Activated CD4-positive, alpha-beta T cell treated with anti-CD3 and anti-CD28 coated beads for 24 hours (primary cell): ENCODE data around the gene TLX3.
"Not testable (repeated sequence)": the region's sequence is repeated elsewhere in the genome, so short reads cannot be mapped to it uniquely, and the experiment has no call there.

ENCODE experiments used
- DNase-seq, 2 donors: peaks; one replicate each; pipeline ENCODE4 v3.0.0-alpha.2; 2020; ENCODE audit warnings: low read depth in 2 of 2

TLX3 gene

GRCh38 chr5:171308453-171309275, at the start of gene TLX3:
TLX3 (plus strand) TSS chr5:171309248; CDS start chr5:171309366, 118 bp downstream.
- DNase-seq: no peak

DNA sequence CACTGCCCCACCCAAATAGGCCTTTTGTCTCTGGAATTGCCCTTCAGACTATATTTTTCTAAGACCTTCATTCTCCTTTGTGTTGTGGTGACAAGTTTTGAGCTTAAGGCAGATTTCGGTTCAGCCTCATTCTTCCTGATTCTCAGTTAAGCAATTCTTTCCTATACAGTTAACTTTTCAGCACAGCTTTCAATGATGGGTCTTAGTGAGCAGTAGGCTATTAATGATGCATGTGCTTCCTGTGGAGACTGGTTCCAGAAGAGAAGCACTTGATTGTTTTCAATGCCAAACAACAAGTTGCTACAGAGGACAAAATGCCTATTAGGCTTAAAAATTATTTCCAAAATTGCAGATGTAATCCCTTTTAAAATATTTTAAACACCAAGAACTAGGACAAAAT, 47.7 kb upstream of the TLX3 start:
- DNase-seq: no peak

DNA sequence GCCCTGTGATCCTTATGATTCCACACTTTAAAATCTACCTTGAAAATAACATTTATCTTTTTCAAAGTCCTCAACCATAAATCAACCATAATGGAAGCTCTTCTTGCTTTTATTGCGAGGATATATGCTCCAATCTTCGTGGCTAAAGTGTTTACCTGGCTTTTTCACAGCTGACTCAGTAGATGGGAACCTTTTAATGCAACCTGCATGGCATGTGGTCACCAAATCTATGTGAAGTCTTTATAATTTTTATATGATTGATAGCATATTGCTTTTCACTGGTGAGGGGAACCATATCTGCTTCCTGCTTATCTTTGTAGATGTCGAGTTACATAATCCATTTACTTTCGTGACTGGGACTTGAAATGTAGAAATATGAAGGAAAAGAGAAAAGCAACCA, 47.1 kb upstream of the TLX3 start:
- no peak for DNase-seq

- no peak for DNase-seq
Measured at GRCh38 chr5:171263181-171263580, 45.9 kb upstream of the TLX3 start.

DNA sequence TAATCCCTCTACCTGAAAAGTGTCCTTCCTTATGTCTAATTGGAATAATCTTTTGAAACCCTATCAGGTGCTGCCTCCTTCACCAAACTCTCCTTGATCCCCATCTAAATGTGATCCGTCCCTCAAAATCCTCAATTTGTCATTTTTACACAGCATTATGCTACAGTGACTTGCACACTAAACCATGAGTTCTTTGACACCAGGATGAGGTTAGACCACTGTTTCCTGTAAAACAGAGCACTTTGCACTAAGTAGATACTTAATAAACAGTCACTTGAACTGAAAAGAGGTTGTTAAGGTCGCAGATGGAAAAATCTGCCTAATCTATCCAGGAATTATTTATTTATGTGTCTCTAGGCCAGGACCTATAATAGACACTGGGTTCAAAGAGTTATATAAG, 44.2 kb upstream of the TLX3 start:
- DNase-seq: no peak

GRCh38 chr5:171268700-171269620, 40.1 kb upstream of the TLX3 start:
- no peak for DNase-seq

- DNase-seq: no peak
Measured at GRCh38 chr5:171269717-171270116, 39.3 kb upstream of the TLX3 start.

- DNase-seq: no peak
Measured at GRCh38 chr5:171270136-171270535, 38.9 kb upstream of the TLX3 start.

DNA sequence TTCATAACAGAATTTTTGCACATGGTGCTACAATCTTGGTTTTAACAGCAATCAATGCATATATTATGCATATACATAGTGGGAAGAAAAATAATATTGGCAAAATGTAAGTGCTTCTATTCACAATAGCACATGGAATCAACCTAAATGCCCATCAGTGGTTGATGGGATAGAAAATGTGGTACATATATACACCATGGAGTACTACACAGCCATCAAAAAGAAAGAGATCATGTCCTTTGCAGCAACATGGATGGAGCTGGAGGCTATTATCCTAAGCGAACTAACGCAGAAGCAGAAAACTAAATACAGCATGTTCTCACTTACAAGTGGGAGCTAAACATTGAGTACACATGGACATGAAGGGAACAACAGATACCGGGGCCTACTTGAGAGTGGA, 37.2 kb upstream of the TLX3 start:
- no peak for DNase-seq

DNA sequence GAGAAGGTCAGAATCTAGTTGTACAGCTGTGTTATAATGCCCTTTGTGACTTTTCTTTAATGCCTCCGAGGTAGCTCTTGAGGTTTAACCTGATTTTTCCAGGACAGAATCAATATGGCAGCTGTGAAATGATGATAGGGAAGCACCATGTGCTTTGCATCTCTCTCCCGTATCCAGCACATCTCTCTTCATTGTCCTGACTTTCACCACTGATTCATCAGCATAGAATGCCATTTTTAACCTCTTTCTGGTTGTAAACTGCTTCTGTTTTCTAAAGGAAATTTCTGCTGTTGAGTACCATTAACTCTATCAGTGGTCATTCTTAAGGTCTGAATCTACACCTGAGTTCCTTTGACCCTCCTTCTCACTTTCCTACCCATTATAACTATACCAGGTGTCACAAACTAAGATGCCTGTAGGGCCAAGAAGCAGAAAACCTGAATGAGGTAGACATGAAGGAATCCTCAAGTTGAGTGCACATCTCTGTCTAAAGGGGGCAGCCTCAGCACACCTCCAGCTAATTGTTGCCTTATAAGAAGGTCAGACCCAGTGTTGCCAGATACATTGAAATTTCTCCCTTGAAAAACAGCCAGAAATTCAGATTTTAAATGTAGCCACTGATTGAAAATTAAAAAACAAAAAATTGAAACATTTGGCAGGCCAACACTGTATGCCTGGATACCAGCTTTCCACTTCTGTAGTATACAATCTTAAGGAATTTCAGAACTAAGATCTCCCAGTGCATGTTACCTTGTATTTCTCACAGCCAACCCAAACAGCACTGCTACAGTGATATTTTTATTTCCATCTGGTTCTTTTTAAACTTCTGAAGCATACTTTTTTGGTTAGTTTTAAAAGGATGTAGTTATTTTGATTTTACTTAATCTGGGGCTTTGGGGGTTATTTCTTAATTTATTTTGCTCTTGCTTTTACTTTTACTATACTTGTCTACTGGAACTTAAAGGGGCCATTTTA, 35.8 kb upstream of the TLX3 start:
- no peak for DNase-seq

- DNase-seq: no peak
Measured at GRCh38 chr5:171275841-171276544, 33.1 kb upstream of the TLX3 start.

DNA sequence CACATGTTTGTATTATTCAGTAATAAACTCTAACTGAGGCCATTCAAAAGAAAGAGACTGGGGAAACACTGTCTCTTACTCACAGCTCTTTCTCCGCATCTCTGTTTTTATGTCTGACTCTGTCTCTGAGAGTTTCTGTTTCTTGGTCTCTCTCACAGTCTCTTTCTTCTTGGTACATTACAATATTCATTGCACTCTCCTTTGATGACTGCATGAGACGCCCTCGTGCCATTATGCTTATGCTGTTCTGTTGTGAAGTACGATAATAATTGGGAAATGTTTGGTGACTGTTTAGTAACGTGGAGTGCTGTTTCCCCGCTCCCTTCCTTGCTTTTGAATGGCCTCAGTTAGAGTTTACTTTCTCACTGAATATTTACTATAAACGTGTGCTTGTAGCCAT, 25.3 kb upstream of the TLX3 start:
- no peak for DNase-seq

DNA sequence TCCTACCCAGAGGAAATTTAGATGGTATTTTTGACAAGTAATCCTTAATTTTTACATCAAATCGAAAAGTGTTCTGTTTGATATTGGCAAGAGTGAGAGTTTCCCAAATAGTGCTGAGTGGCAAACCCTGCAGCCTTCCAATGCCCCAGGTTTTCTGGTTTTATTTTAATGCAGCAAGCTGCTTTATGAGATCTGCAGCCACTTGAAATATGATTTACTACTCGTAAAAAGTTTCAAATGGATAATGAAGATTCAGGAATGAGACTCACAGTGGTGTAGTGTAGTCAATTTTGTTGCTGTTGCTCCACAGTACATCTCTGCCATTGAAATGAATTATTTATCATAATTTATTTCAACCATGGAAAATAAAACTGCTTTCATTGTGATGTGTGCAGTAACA, 23.6 kb upstream of the TLX3 start:
- DNase-seq: no peak

GRCh38 chr5:171288066-171288465, 21.0 kb upstream of the TLX3 start:
- no peak for DNase-seq

- DNase-seq: no peak
Measured at GRCh38 chr5:171291371-171291770, 17.7 kb upstream of the TLX3 start.

GRCh38 chr5:171295299-171295698, 13.7 kb upstream of the TLX3 start:
- no peak for DNase-seq

- no peak for DNase-seq
Measured at GRCh38 chr5:171295801-171296200, 13.2 kb upstream of the TLX3 start.

GRCh38 chr5:171297941-171298340, 11.1 kb upstream of the TLX3 start:
- not testable (repeated sequence) for DNase-seq

DNA sequence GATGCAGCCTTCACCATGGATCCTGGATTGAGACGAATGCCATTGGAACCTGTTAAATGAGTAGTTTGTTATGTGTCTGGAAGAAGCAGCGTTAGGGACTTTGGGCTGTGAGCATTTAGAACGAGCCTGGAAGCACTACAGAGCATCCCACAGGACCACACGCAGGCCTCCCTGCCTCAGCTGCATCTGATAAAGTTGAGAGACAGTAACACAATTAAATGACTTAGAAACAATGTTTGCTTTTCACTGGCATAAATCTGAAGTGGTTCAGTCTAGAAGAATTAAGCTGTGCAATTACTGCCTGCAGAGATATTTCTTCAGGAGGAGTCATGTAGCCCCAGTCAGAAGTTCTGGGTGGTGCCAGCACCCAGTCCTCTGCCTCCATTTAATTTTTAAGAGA, 9.8 kb upstream of the TLX3 start:
- DNase-seq: no peak

DNA sequence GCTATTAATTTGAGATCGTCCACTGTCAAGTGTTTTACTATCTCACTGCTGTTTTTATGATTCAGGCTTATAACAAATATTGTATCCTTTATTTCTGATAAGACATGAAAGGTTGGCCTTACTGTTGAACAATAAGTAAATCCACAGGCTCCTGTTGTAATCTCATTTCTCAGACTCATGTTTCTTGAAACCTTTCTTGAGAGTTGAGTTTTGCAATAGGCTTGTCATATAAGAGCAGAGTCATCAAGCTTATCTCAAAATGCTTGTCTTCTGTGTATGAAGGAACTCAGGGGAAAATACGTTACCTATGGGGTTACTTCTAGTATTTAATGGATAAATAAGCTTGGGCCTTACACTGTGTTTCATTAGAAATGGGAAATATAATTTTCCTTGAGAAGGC, 9.2 kb upstream of the TLX3 start:
- DNase-seq: no peak

DNA sequence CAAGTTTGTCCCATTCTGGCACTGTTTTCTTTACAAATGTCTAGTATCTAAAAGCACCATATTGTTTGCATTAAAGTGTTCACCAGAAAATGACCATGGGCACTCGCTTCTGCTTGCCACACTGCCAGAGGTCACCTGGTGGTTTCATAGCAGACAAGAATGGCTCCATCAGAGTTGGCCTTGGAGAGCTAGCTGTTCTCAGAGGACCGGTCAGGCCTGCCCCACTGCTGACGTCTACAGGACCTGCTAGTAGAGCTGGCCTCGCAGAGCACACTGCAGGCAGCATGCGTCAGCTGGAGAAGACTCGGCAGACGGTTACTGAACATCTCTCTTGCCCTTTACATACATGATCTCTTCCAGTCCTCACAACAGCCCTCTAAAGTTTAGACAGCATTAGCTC, 8.7 kb upstream of the TLX3 start:
- no peak for DNase-seq
